ENCODE data around the gene SIGLEC1. TPM values are rescaled to one million over a fixed set of nuclear protein-coding genes. Genes with fewer than 3 reads are reported as not detected.

The SIGLEC1 gene
- total RNA-seq, 1 donor from 2014 or later: not detected

DNA sequence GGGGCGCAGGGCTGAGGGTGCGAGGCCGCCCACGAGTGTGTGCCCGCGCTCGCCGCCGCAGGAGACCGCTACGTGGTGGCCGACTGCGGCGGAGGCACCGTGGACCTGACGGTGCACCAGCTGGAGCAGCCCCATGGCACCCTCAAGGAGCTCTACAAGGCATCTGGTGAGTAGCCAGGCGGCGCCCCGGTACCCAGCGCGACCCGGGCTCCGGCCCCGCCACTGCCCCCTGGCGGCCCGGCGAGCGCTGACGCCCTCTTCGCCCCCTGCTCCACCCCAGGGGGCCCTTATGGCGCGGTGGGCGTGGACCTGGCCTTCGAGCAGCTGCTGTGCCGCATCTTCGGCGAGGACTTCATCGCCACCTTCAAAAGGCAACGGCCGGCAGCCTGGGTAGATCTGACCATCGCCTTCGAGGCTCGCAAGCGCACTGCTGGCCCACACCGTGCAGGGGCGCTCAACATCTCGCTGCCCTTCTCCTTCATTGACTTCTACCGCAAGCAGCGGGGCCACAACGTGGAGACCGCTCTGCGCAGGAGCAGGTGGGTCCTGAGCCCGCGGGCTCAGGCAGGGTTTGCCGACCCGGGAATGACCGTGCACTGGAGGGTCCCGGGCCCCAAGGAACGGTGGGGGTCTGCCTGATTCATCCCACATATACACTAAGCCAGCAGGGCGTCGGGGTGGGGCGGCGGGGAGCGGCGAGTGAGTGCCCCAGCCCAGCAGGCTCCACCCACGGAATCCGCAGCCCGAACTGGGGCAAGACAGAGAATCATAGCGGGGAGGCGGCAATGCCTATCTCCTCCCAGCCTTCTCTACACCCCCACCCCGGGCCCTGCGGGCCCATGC lies 37.5 kb upstream of the SIGLEC1 start:
- H3K9me3 Mint-ChIP-seq (ENCODE audit: low read depth): no peaks in the 10 kb centered on the region
- no peak for DNase-seq (ENCODE audit: low spot score)
- peaks cover 7% of the 10 kb centered on the region for H3K27me3 Mint-ChIP-seq (ENCODE audit: low read depth)
- H3K4me1 Mint-ChIP-seq (ENCODE audit: low read depth): peaks cover 4% of the 10 kb centered on the region
- H3K36me3 Mint-ChIP-seq (ENCODE audit: low read depth): no peaks in the 10 kb centered on the region
- TF ChIP-seq, protein P1, sequence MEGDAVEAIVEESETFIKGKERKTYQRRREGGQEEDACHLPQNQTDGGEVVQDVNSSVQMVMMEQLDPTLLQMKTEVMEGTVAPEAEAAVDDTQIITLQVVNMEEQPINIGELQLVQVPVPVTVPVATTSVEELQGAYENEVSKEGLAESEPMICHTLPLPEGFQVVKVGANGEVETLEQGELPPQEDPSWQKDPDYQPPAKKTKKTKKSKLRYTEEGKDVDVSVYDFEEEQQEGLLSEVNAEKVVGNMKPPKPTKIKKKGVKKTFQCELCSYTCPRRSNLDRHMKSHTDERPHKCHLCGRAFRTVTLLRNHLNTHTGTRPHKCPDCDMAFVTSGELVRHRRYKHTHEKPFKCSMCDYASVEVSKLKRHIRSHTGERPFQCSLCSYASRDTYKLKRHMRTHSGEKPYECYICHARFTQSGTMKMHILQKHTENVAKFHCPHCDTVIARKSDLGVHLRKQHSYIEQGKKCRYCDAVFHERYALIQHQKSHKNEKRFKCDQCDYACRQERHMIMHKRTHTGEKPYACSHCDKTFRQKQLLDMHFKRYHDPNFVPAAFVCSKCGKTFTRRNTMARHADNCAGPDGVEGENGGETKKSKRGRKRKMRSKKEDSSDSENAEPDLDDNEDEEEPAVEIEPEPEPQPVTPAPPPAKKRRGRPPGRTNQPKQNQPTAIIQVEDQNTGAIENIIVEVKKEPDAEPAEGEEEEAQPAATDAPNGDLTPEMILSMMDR (IDR thresholded peaks at IDR 0.05): peak; percentile 97
- peak overlapping the region; percentile 56 for H3K4me3 Mint-ChIP-seq (ENCODE audit: unreplicated experiment)
- no peak overlapping the region for H3K27ac Mint-ChIP-seq (ENCODE audit: unreplicated experiment)

- H3K27ac Mint-ChIP-seq (ENCODE audit: unreplicated experiment): no peak overlapping the region
- H3K27me3 Mint-ChIP-seq (ENCODE audit: low read depth): peaks cover 10% of the 10 kb centered on the region
- H3K4me1 Mint-ChIP-seq (ENCODE audit: low read depth): peaks cover 8% of the 10 kb centered on the region
- H3K9me3 Mint-ChIP-seq (ENCODE audit: low read depth): no peaks in the 10 kb centered on the region
- no peak overlapping the region for H3K4me3 Mint-ChIP-seq (ENCODE audit: unreplicated experiment)
- DNase-seq (ENCODE audit: low spot score): no peak
- TF ChIP-seq, protein P1 (IDR thresholded peaks at IDR 0.05): no peak
- H3K36me3 Mint-ChIP-seq (ENCODE audit: low read depth): peaks cover 2% of the 10 kb centered on the region
Observed at GRCh38 chr20:3749087-3749688, 36.8 kb upstream of the SIGLEC1 start.

GRCh38 chr20:3748073-3748472 lies 35.7 kb upstream of the SIGLEC1 start:
- Mint-ChIP-seq H3K36me3 (ENCODE audit: low read depth) (peaks cover 2% of the 10 kb centered on the region), H3K4me3 (ENCODE audit: unreplicated experiment) (no peak overlapping the region), H3K9me3 (ENCODE audit: low read depth) (no peaks in the 10 kb centered on the region), H3K27ac (ENCODE audit: unreplicated experiment) (no peak overlapping the region), H3K27me3 (ENCODE audit: low read depth) (peaks cover 10% of the 10 kb centered on the region), H3K4me1 (ENCODE audit: low read depth) (peaks cover 8% of the 10 kb centered on the region)
- TF ChIP-seq, protein P1 (IDR thresholded peaks at IDR 0.05): no peak
- DNase-seq (ENCODE audit: low spot score): no peak

DNA sequence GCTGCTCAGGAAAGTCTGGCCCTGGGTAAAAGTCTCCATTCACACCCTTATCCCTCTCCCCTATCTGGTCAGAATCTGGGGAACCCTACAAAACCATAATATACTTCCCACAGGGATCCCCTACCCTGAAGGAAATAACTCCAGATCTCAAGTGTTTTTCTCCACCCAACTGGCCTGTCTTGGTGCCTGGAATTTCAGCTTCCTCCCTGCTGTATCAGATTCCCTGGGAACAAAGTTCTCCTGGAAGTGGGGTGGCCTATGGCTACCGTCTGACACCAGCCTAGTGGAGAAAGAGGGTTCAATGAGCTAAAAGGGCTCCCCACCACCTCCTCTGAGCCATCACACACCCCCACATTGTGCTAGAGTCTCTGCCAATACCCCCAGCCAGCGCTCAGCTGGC lies 35.1 kb upstream of the SIGLEC1 start:
- H3K4me1 Mint-ChIP-seq (ENCODE audit: low read depth): peaks cover 8% of the 10 kb centered on the region
- DNase-seq (ENCODE audit: low spot score): no peak
- H3K9me3 Mint-ChIP-seq (ENCODE audit: low read depth): no peaks in the 10 kb centered on the region
- peaks cover 10% of the 10 kb centered on the region for H3K27me3 Mint-ChIP-seq (ENCODE audit: low read depth)
- TF ChIP-seq, protein P1 (IDR thresholded peaks at IDR 0.05): no peak
- H3K4me3 Mint-ChIP-seq (ENCODE audit: unreplicated experiment): no peak overlapping the region
- H3K36me3 Mint-ChIP-seq (ENCODE audit: low read depth): peaks cover 2% of the 10 kb centered on the region
- H3K27ac Mint-ChIP-seq (ENCODE audit: unreplicated experiment): no peak overlapping the region

DNA sequence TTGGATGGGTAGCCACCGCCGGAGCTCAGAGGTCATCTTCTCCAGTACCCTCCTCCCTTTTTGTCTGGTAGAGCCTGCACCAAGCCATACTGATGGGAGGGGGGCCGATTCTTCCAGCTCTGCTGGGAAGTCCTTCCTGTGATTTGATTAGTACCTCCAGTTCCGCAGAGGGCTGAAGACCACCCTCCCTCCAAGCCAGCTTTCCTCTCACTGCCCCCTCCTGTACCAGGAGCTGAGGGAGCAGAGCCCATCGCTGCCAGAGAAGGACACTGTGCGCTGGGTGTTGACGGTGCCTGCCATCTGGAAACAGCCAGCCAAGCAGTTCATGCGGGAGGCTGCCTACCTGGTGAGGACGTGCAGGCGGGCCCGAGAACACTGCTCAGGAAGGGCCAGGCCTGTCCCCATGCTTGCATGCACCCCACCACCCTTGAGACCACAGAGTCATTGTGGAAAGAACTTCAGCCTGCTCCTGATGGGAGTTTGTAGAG lies 33.3 kb upstream of the SIGLEC1 start:
- TF ChIP-seq, protein P1 (IDR thresholded peaks at IDR 0.05): no peak
- Mint-ChIP-seq H3K4me3 (ENCODE audit: unreplicated experiment) (no peak overlapping the region), H3K27ac (ENCODE audit: unreplicated experiment) (no peak overlapping the region), H3K27me3 (ENCODE audit: low read depth) (peaks cover 10% of the 10 kb centered on the region), H3K9me3 (ENCODE audit: low read depth) (no peaks in the 10 kb centered on the region), H3K36me3 (ENCODE audit: low read depth) (peaks cover 2% of the 10 kb centered on the region), H3K4me1 (ENCODE audit: low read depth) (peaks cover 8% of the 10 kb centered on the region)
- DNase-seq (ENCODE audit: low spot score): no peak
